GM21360 (cell line): ENCODE data around the gene SMIM29.

Source experiments
- ATAC-seq: cut with Tn5 transposase; IDR thresholded peaks from one replicate; pipeline ENCODE4 v1.9.1; 2021; ENCODE audit warnings: mild to moderate bottlenecking, moderate library complexity; ENCODE audit not compliant: unreplicated experiment

SMIM29 gene

GRCh38 chr6:34227761-34228421 is 20.9 kb downstream of the SMIM29 start:
- ATAC-seq = no peak

- no peak for ATAC-seq
Observed at GRCh38 chr6:34226731-34227586, 21.8 kb downstream of the SMIM29 start.

- no peak for ATAC-seq
Observed at GRCh38 chr6:34226066-34226465, 22.7 kb downstream of the SMIM29 start.

GRCh38 chr6:34225551-34225950 is 23.3 kb downstream of the SMIM29 start:
- no peak for ATAC-seq

GRCh38 chr6:34223956-34224940 is 24.6 kb downstream of the SMIM29 start:
- ATAC-seq = peak; percentile 76

- peak; percentile 26 for ATAC-seq
Observed at GRCh38 chr6:34223381-34223955, 25.3 kb downstream of the SMIM29 start.

GRCh38 chr6:34218691-34219090 is 30.1 kb downstream of the SMIM29 start:
- no peak for ATAC-seq

- no peak for ATAC-seq
Observed at GRCh38 chr6:34213772-34214171, 35.0 kb downstream of the SMIM29 start.

- no peak for ATAC-seq
Observed at GRCh38 chr6:34207695-34208443, 40.9 kb downstream of the SMIM29 start.

GRCh38 chr6:34206726-34207125 is 42.1 kb downstream of the SMIM29 start:
- ATAC-seq = no peak

- no peak for ATAC-seq
Observed at GRCh38 chr6:34205916-34206315, 42.9 kb downstream of the SMIM29 start.

GRCh38 chr6:34205466-34205865 is 43.3 kb downstream of the SMIM29 start:
- ATAC-seq = no peak

GRCh38 chr6:34204693-34205092 is 44.1 kb downstream of the SMIM29 start:
- ATAC-seq = no peak

GRCh38 chr6:34202329-34203201 is 46.2 kb downstream of the SMIM29 start:
- ATAC-seq = no peak

GRCh38 chr6:34201455-34202107 is 47.2 kb downstream of the SMIM29 start:
- no peak for ATAC-seq

GRCh38 chr6:34200340-34200971 is 48.4 kb downstream of the SMIM29 start:
- ATAC-seq = no peak

GRCh38 chr6:34196833-34197195 is 52.0 kb downstream of the SMIM29 start:
- no peak for ATAC-seq
